GM12878 (cell line): ENCODE data around the gene CARS2. TPM values are rescaled to one million over a fixed set of nuclear protein-coding genes. Genes with fewer than 3 reads are reported as not detected.

Experiments used
- BCL11A ChIP-seq: IDR thresholded peaks from 2 replicates; pipeline ENCODE4 v1.6.1; 2011; ENCODE audit warnings: low read depth, low read length
- CHD1 ChIP-seq: IDR thresholded peaks from 2 replicates; pipeline ENCODE4 v1.6.1; 2012; ENCODE audit warnings: low read depth, low read length, improper control_type of control experiment
- DPF2 ChIP-seq: fragments of 450-650 bp; IDR thresholded peaks from 2 replicates; pipeline ENCODE4 v1.6.1; 2017; ENCODE audit warnings: mild to moderate bottlenecking
- E2F8 ChIP-seq: fragments of 450-650 bp; IDR thresholded peaks from 2 replicates; pipeline ENCODE4 v1.6.1; 2018; ENCODE audit warnings: mild to moderate bottlenecking, low read depth, moderate library complexity; ENCODE audit not compliant: partially characterized antibody
- ELK1 ChIP-seq: IDR thresholded peaks from 2 replicates; pipeline ENCODE4 v1.6.1; 2012; ENCODE audit warnings: low read depth, low read length, improper control_type of control experiment
- JUNB ChIP-seq: IDR thresholded peaks from 2 replicates; pipeline ENCODE4 v1.6.1; 2016; ENCODE audit warnings: antibody characterized with exemption, mild to moderate bottlenecking
- NFYB ChIP-seq: IDR thresholded peaks from 2 replicates; pipeline ENCODE4 v1.6.1; 2011; ENCODE audit warnings: low read depth, mild to moderate bottlenecking, low read length, improper control_type of control experiment, moderate library complexity; ENCODE audit not compliant: insufficient read depth
- NRF1 ChIP-seq: conservative IDR thresholded peaks from 2 replicates; pipeline ENCODE4 v1.6.1; 2011; ENCODE audit warnings: mild to moderate bottlenecking, low read depth, low read length, improper control_type of control experiment
- RB1 ChIP-seq: fragments of 450-650 bp; formaldehyde crosslinking; IDR thresholded peaks from 2 replicates; pipeline ENCODE4 v1.6.1; 2017; ENCODE audit warnings: mild to moderate bottlenecking, borderline replicate concordance
- RELA ChIP-seq: fragments of 450-650 bp; IDR thresholded peaks from 2 replicates; pipeline ENCODE4 v1.8.0; 2014; ENCODE audit warnings: borderline replicate concordance; ENCODE audit not compliant: partially characterized antibody
- SMARCA5 ChIP-seq: fragments of 450-650 bp; IDR thresholded peaks from 2 replicates; pipeline ENCODE4 v1.6.1; 2017; ENCODE audit warnings: mild to moderate bottlenecking
- SRF ChIP-seq, 2 experiments: IDR thresholded peaks; 2 replicates each; pipeline ENCODE4 v1.6.1; 2011; ENCODE audit warnings: low read depth in 2 of 2, low read length in 2 of 2, mild to moderate bottlenecking in 1 of 2, moderate library complexity in 1 of 2
- TAF1 ChIP-seq: IDR thresholded peaks from 2 replicates; pipeline ENCODE4 v1.6.1; 2011; ENCODE audit warnings: mild to moderate bottlenecking, low read depth, low read length, borderline replicate concordance
- WRNIP1 ChIP-seq: IDR thresholded peaks from 2 replicates; pipeline ENCODE4 v1.6.1; 2011; ENCODE audit warnings: low read depth, low read length, improper control_type of control experiment, borderline replicate concordance
- ZNF207 ChIP-seq: fragments of 450-650 bp; IDR thresholded peaks from 2 replicates; pipeline ENCODE4 v1.6.1; 2014; ENCODE audit warnings: antibody characterized with exemption, mild to moderate bottlenecking, borderline replicate concordance
- polyA plus RNA-seq, 11 experiments: library from polyadenylated mRNA; depleted of rRNA in 4 of 11; unstranded in 6 of 11; stranded (reverse) in 5 of 11; fragments of >200 nt; fragmentation: Nextera tagmentation in 4 of 11; fragmentation: Illumina TruSeq in 1 of 11; extraction: Ambion mirVana in 4 of 11; extraction: Trizol in 1 of 11; gene quantifications; 1 replicate in 1 of 11; 2 replicates in 10 of 11; pipeline versions ENCODE4 v1.2.1 to v1.2.3, GENCODE V29; 2011 to 2016; ENCODE audit warnings: inconsistent platforms in 2 of 11, missing spikeins in 2 of 11, low read depth in 1 of 11
- total RNA-seq, 4 experiments: library from RNA; depleted of rRNA in 3 of 4; stranded (reverse); fragments of >200 nt in 3 of 4; fragmentation: Illumina TruSeq in 1 of 4; extraction: Trizol in 1 of 4; gene quantifications; 2 replicates each; pipeline versions ENCODE4 v1.2.1 to v1.2.3, GENCODE V29; 2013 to 2021
- TF ChIP-seq, protein P1 (sequence below): IDR thresholded peaks from 2 replicates; pipeline ENCODE4 v1.6.1; 2011; ENCODE audit warnings: mild to moderate bottlenecking, low read depth, low read length, moderate library complexity; ENCODE audit not compliant: insufficient replicate concordance
- TF ChIP-seq, protein P2 (sequence below): fragments of 450-650 bp; IDR thresholded peaks from 2 replicates; pipeline ENCODE4 v1.6.1; 2017; ENCODE audit warnings: low read depth, mild to moderate bottlenecking, moderate library complexity
- TF ChIP-seq, protein P3 (sequence below): fragments of 450-650 bp; IDR thresholded peaks from 2 replicates; pipeline ENCODE4 v1.6.1; 2017; ENCODE audit warnings: mild to moderate bottlenecking, low read depth, inconsistent platforms; ENCODE audit not compliant: poor library complexity, severe bottlenecking

Gene CARS2
- total and polyA plus RNA-seq, 10 of the 15 experiments (the other 5 are each of a cell fraction or from before 2014, with no cell fraction given), result 4.2 to 101 (median 61.5) TPM

DNA sequence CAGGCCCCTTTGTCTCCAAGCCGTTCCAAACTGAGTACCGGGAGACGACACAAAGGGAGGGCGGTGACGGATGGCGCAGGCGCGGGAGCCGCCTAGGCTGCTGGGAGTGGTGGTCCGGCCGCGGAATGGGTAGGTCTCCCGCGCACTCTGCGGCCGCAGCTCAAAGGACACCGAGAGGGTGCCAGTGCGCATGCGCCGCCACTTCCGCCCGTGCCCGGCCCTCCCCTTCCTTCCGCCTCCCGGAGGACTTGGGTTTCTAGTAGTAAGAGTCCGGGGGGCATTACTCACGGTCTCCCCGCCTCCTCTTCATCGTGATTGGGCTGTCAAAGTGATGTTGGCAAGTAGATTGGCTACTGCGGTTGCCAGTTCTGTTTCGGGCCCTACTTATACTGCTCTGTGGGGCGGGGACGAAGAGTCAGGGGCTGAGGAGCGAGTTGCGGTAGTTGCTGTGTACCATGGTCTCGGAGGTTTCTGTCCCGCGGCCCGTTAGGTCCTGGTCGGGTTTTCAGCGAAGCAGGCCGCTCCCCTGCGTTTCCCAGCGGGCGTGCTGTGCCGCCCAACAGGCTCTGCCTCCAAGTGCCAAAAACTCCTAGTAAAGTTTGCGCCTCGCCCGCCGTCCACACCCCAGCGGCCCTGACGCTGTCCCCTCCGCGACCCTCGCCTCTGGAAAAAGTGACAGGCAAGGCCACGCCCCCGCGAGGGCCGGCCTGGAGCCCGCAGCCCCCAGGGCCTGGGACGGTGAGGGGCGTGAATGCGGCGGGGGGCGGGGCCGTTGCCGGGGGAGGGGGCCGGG is 7.1 kb upstream of the CARS2 start (continued):
- TF ChIP-seq ELK1, result peak; percentile 98
- peak; percentile 94 for TF ChIP-seq DPF2
- peak; percentile 80 for TF ChIP-seq TAF1
- TF ChIP-seq SRF (IDR thresholded peaks at IDR 0.05; ENCODE audit: low read depth in 2 of 2, low read length in 2 of 2), result no peak
- TF ChIP-seq, protein P1, sequence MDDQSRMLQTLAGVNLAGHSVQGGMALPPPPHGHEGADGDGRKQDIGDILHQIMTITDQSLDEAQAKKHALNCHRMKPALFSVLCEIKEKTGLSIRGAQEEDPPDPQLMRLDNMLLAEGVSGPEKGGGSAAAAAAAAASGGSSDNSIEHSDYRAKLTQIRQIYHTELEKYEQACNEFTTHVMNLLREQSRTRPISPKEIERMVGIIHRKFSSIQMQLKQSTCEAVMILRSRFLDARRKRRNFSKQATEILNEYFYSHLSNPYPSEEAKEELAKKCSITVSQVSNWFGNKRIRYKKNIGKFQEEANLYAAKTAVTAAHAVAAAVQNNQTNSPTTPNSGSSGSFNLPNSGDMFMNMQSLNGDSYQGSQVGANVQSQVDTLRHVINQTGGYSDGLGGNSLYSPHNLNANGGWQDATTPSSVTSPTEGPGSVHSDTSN, result peak; percentile 97
- TF ChIP-seq SMARCA5, result peak; percentile 95
- TF ChIP-seq RELA, result peak; percentile 48
- TF ChIP-seq JUNB, result no peak
- peak; percentile 99 for TF ChIP-seq NFYB
- peak; percentile 93 for TF ChIP-seq CHD1
- peak; percentile 65 for TF ChIP-seq RB1
- peak; percentile 96; the same call in 1 of the 2 replicates for TF ChIP-seq ZNF207
- TF ChIP-seq E2F8, result peak; percentile 31
- peak; percentile 96 for TF ChIP-seq NRF1
- TF ChIP-seq, protein P2, sequence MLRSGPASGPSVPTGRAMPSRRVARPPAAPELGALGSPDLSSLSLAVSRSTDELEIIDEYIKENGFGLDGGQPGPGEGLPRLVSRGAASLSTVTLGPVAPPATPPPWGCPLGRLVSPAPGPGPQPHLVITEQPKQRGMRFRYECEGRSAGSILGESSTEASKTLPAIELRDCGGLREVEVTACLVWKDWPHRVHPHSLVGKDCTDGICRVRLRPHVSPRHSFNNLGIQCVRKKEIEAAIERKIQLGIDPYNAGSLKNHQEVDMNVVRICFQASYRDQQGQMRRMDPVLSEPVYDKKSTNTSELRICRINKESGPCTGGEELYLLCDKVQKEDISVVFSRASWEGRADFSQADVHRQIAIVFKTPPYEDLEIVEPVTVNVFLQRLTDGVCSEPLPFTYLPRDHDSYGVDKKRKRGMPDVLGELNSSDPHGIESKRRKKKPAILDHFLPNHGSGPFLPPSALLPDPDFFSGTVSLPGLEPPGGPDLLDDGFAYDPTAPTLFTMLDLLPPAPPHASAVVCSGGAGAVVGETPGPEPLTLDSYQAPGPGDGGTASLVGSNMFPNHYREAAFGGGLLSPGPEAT, result peak; percentile 53
- no peak; the same call in 1 of the 2 replicates for TF ChIP-seq WRNIP1
- TF ChIP-seq BCL11A, result no peak
- TF ChIP-seq, protein P3, sequence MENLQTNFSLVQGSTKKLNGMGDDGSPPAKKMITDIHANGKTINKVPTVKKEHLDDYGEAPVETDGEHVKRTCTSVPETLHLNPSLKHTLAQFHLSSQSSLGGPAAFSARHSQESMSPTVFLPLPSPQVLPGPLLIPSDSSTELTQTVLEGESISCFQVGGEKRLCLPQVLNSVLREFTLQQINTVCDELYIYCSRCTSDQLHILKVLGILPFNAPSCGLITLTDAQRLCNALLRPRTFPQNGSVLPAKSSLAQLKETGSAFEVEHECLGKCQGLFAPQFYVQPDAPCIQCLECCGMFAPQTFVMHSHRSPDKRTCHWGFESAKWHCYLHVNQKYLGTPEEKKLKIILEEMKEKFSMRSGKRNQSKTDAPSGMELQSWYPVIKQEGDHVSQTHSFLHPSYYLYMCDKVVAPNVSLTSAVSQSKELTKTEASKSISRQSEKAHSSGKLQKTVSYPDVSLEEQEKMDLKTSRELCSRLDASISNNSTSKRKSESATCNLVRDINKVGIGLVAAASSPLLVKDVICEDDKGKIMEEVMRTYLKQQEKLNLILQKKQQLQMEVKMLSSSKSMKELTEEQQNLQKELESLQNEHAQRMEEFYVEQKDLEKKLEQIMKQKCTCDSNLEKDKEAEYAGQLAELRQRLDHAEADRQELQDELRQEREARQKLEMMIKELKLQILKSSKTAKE, result peak; percentile 46
